HG03196 (cell line): Measurements from ENCODE around the gene LHFPL2.

Source experiments
- ATAC-seq: cut with Tn5 transposase; IDR thresholded peaks from one replicate; pipeline ENCODE4 v1.9.1; 2021; ENCODE audit not compliant: unreplicated experiment

Gene LHFPL2

DNA sequence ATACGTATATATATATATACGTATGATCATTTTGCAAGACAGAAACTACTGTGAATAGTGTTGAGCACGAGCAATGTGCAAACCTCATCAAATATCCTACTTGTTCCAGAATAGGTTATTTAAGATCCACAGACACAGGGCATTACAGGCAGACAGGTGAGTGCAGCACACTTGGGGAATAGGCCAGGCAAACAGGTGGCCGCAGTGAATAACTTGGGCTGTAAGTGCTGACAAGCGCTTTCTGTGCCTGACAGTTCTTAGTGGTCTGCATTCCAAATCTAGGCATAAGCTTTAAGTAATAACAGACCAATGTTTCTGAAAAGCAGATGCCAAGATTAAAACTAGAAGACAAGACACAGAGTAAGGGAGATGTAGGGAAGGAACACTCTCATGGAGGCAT lies 77.9 kb downstream of the LHFPL2 start:
- ATAC-seq, result no peak

DNA sequence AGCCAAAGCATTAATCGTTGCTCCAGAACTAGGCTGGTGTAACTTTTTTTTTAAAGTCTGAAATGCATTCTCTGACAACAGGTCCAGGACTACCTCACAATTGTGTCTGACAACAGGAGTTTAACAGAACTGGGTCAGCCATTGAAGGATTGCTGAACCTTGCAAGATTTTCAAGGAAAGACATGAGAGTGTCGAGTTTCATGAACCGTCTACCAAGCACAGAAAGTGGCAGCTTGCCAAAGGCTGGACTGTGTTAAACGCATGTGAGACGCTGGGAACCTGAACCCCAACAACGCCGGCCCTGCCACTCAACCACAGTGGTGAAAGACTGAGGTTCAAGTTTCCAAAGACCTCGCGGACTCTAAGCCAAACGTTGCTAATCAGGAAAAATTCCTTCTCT lies 79.1 kb downstream of the LHFPL2 start:
- no peak for ATAC-seq

DNA sequence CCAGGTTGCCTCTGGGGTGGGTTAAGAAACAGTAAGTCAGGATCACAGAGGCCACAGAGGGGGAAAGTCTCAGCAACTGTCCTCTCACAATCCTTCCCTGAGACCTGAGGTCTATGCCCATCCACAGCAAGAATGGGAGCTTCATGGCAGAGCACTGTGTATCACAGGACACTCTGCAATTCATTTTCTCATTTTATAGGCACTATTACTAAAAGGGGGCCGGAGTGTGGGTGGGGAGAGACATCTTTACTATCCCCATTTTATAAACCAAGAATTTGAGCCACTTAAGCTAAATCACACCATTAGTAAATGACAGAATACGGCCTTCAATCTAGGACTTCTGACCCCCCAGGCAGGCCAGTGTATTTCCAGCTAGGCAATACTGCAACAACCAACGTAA lies 79.9 kb downstream of the LHFPL2 start:
- ATAC-seq, result no peak

DNA sequence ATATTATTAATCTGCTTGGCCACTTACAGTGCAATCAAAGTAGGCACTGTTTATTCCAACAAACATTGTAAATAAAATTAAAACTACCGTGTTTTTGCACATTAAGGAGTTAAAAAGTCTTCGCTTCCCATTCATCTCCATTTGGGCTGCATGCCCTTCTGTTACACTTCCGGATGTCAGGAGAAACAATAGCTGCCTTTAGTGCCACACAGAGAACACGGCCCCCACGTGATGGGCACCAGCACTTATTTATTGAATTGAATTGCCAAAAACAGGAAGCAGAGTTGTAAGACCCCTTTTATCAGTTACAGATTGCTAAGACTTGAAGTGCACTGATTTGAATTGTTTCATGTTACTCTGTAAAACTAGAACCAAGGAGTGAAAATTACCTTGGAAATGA lies 80.4 kb downstream of the LHFPL2 start:
- ATAC-seq, result no peak

DNA sequence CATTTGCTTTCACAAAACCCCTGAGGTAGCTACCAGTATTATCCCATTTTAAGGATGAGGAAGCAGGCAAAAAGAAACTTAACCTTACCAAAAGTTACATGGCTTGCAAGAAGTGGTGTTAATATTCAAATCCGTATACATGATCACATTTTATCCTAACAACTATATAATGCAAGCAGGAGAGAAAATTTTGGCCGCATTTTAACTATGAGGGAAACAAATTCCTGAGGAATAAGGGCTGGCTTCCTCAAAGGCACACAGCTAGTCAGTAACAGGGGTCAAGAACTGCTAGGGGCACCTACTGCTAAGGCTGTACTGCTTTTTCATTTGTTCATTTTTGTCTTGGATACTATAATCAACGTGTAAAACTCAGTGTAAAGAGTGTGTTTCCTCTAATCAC lies 81.0 kb downstream of the LHFPL2 start:
- no peak for ATAC-seq

DNA sequence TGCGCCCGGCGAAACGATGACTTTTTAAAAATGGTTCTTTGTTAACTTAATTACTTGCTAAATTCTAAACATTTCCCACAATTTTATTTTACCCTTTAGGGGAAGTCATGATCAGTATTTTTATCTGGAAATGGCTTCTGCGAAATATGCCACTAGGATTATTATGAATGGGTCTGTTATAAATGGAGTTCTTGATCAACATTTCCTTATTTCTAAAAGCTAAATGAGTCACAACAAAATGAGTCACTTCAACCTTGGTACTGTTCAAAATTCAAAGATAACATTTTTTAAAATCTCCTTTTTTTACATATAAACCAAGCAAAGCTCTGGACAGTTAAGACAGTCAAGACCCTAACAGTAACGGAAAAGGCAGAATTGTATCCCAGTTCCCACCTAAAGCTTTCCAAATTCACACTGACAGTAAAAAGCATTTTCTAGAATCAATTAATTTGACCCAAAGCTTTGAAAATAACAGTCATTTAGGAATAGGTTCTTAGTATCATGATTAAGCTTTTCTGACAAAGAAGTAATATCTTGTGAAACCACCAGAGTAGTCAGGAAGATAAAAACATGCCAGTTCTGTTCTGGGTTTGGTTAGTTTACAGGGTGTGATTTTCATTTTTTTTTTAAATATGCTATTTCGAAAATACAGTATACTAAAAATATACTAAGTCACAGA lies 81.7 kb downstream of the LHFPL2 start:
- ATAC-seq, result no peak

DNA sequence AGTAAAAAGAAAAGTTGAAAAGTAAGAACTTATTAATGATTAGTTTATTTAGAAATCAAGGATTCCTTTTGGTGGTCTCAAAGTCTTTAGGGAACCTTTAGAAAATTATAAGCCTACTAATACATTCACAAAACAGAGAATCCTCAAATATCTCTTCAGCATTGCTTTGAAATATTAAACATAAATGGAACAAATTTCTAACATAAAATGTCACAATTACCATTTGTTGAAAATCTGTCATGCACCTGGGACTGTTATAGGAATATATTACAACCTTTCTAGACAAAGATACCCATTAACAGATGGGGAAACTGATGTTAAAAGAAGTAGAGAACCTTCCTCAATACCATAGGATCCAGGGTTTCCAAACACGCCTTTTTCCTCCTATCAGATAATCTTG lies 83.2 kb downstream of the LHFPL2 start:
- ATAC-seq, result no peak

DNA sequence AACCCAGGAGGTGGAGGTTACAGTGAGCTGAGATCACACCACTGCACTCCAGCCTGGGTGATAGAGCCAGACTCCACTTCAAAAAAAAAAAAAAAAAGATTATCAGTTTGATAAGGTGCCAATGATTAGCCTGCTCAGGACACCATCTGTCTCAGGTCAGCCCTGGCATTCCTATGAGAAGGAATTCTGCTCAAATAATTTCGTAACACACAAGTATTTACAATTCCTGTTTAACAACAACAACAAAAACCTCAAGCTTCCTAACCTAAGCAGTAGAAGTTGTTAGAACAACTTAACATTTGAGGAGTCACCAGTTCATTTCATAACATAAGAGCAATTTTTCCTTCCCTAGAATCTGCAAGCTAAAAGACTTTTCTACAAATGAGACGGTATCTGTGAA lies 85.0 kb downstream of the LHFPL2 start:
- no peak for ATAC-seq

DNA sequence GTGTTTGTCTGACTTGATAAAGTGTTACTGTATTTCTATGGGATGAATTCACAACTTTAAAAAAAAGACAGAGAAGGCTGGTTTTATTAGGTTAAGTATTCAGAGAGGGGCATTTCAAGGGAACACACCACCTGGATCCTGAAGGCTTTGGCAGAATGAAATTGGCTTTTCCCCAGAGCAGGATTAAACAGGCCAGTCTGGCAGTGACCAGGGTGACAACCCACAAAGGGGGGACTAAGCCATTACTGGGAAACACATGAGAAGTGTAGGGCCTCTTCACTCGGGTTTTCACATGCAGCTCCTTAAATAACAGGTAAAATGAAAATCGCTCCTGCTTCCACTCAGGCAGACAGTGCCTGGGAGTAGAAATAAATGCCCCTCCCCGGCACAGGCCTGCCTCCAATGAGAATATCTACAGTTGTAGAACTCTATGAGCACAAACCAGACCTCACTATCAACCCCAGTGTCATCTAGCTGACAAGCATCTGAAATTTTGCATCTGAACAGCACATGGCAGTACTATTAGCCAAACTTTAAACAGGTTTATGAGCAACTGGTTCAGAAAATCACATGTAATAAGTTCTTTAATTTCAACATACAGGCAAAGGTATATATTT lies 85.8 kb downstream of the LHFPL2 start:
- ATAC-seq, result no peak

DNA sequence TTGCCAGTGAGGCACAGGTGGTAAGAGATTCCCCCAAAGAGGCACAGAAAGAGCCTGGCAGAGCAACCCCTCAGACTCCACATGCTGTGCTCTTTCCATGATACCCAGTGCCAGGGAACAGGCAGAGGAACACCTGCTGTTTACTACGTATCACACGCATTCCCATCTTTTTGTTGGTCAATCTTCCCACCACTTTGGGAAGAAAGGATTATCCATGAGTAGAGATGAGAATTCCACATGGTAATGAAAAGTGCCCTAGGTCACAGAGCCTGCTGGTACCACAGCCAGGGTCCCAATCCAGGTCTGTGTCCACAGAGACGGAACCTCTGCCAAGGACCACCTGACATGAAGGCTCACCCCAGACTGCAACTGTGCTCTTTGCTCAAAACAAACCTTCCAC lies 86.6 kb downstream of the LHFPL2 start:
- no peak for ATAC-seq

DNA sequence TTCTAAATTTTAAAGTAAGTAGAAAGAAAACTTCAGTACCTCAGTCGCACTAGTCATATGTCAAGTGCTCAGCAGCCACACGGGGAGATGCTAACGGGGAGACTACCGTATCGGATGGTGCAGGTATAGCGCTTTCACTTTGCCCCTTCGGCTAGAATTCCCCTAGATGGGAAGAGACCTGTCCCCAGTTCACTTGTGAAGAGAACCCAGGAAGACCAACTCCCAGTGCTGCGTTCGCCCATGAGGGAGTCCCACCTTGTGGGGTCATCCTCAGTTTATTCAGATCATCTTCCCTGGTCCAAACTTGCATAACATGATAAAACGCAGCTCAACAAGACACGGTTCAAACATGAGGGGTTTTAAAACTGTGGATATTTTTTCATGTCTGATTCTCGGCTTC lies 87.3 kb downstream of the LHFPL2 start:
- ATAC-seq, result no peak

DNA sequence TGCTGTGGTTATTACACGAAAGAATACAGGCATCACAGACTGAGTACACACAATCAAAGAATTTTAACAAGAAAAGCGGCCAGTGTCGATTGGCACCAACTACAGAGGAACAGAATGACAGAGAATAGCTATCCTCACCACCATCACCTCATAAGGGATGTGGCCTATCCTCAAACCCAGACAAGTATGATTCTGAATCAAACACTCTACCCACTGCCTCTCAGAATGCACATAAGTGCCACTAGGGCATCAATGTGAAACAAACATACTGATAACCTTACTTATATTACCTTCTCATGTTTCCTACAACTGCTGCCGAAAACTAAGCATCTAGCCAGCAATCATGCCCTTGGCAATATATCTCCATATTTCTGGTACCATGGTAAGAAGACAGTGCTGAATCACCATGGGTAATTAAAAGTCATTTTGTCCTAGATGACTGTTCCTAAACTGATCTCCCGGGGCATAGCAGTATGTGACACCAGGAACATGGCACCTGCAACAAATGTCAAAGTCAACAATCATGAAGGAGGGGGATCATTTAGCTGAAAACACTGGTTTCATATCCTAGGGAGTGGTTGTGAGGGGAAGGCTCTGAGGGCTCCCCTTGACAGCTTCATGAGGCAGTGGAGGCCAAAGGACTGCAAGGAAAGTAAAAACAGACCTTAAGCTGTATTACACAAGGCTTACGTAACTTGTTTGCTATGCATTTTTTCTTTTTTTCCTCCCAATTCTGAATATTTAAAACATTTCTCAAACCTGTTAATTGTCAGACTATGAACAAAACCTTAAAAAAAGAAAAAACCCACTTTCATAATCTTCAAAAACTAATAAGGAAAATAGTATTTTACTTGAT lies 88.3 kb downstream of the LHFPL2 start:
- no peak for ATAC-seq

DNA sequence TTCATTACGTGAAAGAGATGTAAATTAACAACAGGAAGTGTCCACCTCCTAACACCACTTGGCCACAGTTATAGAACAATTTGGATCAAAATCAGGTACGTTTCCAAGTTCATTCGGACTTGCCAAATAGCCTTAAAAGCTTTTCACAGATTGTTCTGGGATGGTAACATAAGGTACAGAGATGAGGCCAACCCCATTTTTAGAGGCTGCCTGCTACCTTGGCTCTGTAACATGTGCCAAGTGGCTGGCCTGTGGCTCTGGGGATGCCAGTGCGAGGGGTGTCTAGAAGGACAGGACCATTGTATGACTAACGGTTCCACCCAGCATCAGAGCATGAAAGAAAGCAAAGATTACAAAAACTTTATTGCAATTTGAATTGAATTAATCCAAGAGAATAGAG lies 91.0 kb downstream of the LHFPL2 start:
- ATAC-seq, result no peak

DNA sequence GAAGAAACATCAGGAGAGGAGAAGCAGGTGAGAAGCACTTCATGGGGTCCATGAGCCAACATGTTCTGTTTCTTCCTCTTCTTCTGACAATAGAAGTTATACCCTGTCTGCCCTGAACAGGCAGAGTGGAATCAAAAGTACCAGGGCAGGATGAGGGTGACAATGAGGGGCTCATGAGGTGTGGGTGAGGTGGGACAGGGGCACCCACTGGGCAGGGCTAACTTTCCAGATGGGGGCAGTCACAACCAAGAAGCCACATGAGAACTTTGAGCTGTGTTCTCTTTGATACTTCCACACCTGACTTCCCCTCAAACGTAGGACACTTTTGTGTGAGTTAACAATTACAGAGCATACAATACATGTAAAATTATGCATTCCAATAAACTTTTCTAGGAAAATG lies 92.7 kb downstream of the LHFPL2 start:
- ATAC-seq, result no peak

DNA sequence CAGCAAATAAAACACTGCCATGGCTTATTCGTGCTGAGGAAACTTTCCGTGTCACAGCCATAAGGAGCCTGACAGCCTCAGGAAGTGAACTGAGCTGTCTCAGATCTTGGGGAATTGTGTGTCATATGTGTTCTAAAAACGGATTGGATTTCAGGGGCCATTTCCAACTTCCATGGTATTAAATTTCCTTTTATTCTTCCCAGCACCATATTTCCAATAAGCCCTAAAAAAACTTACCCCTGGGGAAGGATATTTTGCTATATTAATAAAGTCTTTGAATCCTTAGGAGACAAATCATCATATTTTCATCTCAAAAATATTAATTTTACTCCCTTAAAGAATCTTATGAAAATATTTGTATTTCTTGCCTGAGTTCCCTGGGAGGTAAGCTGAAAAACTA lies 93.9 kb downstream of the LHFPL2 start:
- no peak for ATAC-seq

DNA sequence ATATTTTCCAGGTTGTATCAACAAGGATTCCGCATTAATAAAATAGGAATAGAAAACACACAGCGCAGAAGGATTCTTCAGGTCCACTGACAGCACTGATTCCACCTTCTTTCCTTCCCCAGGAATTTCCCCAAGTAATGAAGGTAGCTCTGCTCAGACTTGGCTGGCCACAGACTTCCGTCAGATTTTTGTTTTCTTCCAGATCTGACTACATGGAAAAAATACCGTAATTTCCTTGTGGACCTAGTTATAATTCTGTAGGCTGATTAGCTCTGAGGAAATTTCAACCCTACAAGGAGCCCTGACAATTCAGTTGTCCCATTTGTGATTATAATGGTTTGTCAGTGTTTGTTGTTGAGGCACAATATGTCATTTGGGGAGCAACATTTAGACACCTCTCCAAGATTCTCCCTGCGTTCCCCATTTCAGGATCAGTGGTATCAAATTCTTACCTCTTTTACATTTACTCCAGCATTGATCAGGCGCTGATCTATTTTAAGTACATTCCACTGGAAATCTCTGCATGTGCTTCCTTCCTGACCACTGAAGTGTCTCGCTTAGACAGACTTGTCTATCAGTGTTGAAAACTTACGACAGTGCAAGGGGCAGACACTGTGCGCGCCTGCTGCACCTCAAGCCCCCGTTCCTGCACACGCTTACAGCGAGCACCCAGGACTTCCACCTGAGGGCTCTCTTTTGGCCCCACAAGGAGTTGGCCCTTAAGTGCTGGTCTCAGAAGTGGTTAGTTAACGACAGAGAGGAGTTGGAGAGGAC lies 94.8 kb downstream of the LHFPL2 start:
- ATAC-seq, result no peak

DNA sequence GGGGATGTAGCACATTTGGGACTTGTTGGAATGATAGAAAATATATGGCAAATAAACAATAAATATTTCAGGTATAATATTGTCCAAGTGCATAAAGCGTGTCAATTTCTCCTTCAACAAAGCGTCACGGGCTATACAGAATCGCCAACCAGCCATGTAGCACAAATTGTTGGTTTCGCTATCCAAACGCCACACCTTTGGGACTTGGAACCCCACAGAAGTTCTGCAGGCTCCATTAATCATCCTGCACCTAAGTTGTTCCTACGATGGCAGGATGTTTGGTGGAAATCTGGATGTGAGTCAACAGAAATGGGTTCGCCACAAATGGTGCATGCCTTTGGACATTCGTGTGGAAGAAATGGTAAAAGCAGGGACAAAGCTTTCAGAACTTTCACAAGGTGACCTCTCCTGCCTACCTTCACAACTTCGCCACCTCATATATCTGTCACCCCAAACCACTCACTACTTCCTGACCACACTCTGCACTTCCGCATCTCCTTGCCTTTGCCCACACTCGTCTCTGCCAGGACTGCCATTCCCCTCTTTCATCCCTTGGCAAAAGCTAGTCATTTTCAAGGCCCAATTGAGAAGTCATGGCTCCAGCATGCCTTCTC lies 95.7 kb downstream of the LHFPL2 start:
- ATAC-seq, result no peak

DNA sequence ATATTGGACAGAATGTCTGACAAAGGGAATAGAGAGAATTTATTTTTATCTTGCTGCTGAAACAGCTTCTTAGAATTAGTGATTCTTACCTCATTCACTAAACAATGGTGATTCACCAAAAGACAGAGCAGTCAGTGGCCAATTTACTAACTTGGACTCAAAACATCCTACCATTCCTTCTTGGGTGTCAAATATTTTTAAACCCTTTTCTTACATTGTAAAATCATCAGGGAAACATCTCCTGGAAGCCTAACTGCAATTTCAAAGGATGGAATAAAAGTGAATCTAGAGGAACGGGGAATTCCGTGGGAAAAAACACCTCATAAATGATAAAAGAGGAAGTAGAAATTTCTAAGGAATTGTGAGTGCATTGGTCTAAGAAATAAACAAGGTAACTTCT lies 97.7 kb downstream of the LHFPL2 start:
- no peak for ATAC-seq

DNA sequence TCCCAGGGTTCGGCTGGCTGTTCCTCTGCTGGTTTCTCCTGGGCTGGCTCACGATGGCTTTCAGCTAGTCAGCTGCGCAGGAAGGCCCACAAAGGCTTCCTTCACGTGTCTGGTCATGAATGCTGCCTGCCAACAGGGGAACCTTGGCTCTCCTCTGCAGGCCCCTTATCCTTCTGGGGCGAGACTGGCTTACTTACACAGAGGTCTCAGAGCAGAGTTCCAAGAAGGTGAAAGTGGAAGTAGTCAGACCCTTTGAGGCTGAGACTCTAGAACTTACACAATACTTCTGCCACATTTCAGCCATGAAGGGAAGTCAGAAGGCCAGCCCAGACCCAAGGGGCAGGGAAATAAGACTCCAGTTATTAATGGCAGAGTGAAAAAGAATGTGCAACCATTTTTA lies 99.5 kb downstream of the LHFPL2 start:
- no peak for ATAC-seq

DNA sequence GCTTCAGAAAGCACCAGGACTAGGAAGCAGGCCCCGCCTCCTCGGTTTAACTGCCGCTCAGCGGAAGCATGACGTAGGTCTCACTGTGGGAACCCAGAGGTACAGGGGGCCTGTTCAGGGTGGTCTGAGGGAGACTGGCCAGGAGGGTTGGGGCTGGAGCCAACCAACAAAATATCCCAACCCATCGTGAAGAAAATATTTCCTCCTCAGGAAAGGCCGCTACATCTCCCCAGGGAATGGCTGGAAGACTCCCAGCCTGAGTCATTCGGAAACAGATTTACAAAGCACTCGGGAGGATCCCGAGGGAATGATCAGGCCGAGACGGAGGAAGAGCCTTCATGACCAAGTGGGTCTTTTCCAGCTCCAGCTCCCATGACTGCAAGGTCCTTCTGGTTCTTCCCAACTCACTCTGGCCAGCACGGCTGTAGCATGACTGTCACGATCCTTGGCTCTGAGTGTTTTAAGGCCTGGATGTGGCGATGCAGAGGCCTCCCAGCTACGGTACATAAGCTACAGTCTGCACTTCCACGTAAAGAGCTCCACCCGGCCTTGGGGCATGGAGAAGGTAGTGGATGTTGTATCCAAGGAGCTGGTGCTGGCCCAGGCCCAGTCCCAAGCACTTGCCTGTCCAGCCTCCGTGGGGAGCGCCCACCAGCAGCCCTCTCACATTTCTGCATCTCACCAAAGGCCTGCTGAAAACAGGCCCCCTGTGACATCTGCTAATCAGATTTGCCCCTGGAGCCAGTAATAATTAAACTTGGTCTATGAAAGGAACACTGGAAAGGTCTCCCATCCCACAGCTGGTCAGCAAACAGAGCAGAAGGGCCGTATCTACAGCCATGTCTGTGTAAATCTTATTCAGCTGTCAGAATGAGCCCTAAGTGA lies 100.6 kb downstream of the LHFPL2 start:
- no peak for ATAC-seq
